T-cell (primary cell): ENCODE measurements around the gene EXOC3L1. TPM values are rescaled to one million over a fixed set of nuclear protein-coding genes. Genes with fewer than 3 reads are reported as not detected.

Experiments
- ATAC-seq, 4 experiments: fragments of 200-7000 bp in 3 of 4; fragments of 150-1000 bp in 1 of 4; cut with Tn5 transposase; replicated peaks in 1 of 4; 1 replicate in 3 of 4; 2 replicates in 1 of 4; pipeline ENCODE4 v1.10.0; 2021; ENCODE audit warnings: moderate library complexity in 3 of 4, mild to moderate bottlenecking in 2 of 4, moderate number of reproducible peaks in 1 of 4
- CTCF ChIA-PET, 2 donors: fragments of 300-600 bp; sonication (Branson Sonifier 250); formaldehyde crosslinking; loops; one replicate each; lab custom pipeline; 2022; ENCODE audit warnings: antibody characterized with exemption in 2 of 2; lab: Charles Lee
- POLR2A ChIA-PET, 2 donors: fragments of 300-600 bp; sonication (Branson Sonifier 250); formaldehyde crosslinking; loops; one replicate each; lab custom pipeline; 2022; ENCODE audit warnings: antibody characterized with exemption in 2 of 2; lab: Charles Lee
- DNase-seq, 35 experiments: peaks; one replicate each; pipeline versions ENCODE4 v3.0.0 to v3.0.0-alpha.2; 2013 to 2023
- H3K27ac ChIP-seq: one replicate; pipeline ENCODE4 v1.5.1; 2013; ENCODE audit warnings: low read length
- H3K27me3 ChIP-seq, 2 experiments: replicated peaks in 1 of 2; 1 replicate in 1 of 2; 2 replicates in 1 of 2; pipeline versions ENCODE4 v1.6.1 to v1.7.0; 2013; ENCODE audit warnings: low read length in 1 of 2, mixed read lengths in 1 of 2; ENCODE audit not compliant: control insufficient read depth in 2 of 2, insufficient read depth in 2 of 2; ENCODE audit errors: extremely low read depth in 1 of 2
- H3K36me3 ChIP-seq, 2 donors: 1 replicate in 1 of 2; 2 replicates in 1 of 2; pipeline versions ENCODE4 v1.6.1 to v1.7.0; 2013; ENCODE audit warnings: low read length in 1 of 2; ENCODE audit not compliant: control insufficient read depth in 2 of 2, insufficient read depth in 1 of 2; ENCODE audit errors: extremely low read depth in 1 of 2
- H3K4me1 ChIP-seq, 2 experiments: 1 replicate in 1 of 2; 2 replicates in 1 of 2; pipeline versions ENCODE4 v1.6.1 to v1.7.0; 2013; ENCODE audit warnings: low read length in 2 of 2, mixed read lengths in 1 of 2; ENCODE audit not compliant: insufficient read depth in 2 of 2, control insufficient read depth in 1 of 2; ENCODE audit errors: extremely low read depth in 1 of 2
- H3K4me3 ChIP-seq, 2 donors: 1 replicate in 1 of 2; 2 replicates in 1 of 2; pipeline versions ENCODE4 v1.5.1 to v1.7.0; 2013; ENCODE audit warnings: mild to moderate bottlenecking in 2 of 2, low read length in 1 of 2, moderate library complexity in 1 of 2; ENCODE audit not compliant: control insufficient read depth in 1 of 2; ENCODE audit errors: extremely low read depth in 1 of 2
- H3K9me3 ChIP-seq: 2 replicates; pipeline ENCODE4 v1.7.0; 2013
- H3K27ac Mint-ChIP-seq, 2 donors: one replicate each; pipeline ENCODE4 v1.8.0; 2020 to 2021; ENCODE audit warnings: mild to moderate bottlenecking in 2 of 2, mixed read lengths in 2 of 2
- H3K27me3 Mint-ChIP-seq, 2 donors: one replicate each; pipeline ENCODE4 v1.8.0; 2021 to 2022; ENCODE audit warnings: mixed read lengths in 2 of 2
- H3K36me3 Mint-ChIP-seq: one replicate; pipeline ENCODE4 v1.8.0; 2021; ENCODE audit warnings: mixed read lengths
- H3K4me1 Mint-ChIP-seq, 3 donors: one replicate each; pipeline ENCODE4 v1.8.0; 2020 to 2022; ENCODE audit warnings: mixed read lengths in 3 of 3, mild to moderate bottlenecking in 1 of 3
- H3K4me3 Mint-ChIP-seq, 3 donors: one replicate each; pipeline ENCODE4 v1.8.0; 2020 to 2022; ENCODE audit warnings: mild to moderate bottlenecking in 3 of 3, mixed read lengths in 3 of 3, moderate library complexity in 3 of 3
- H3K9me3 Mint-ChIP-seq, 3 donors: one replicate each; pipeline ENCODE4 v1.8.0; 2020 to 2022; ENCODE audit warnings: mixed read lengths in 3 of 3
- WGBS: methylation state at CpG from one replicate; pipeline ENCODE4 v1.1.5; 2013; ENCODE audit warnings: missing lambda C conversion rate; ENCODE audit not compliant: insufficient coverage; 5-methylcytosine and 5-hydroxymethylcytosine counted together
- total RNA-seq, 35 experiments: library from RNA in 6 of 35; stranded (reverse) in 6 of 35; fragments of 120-200 nt in 1 of 35; gene quantifications; one replicate each; pipeline versions ENCODE4 v1.2.1 to v1.2.4 and lab custom pipeline; 2013 to 2026

EXOC3L1 gene
- total RNA-seq, 5 donors from 2014 or later (not counting 1 experiment from before 2014, with no cell fraction given), result 0.25 TPM; not detected in 4

GRCh38 chr16:67156143-67156844 lies 33.6 kb downstream of the EXOC3L1 start:
- no peaks in the 10 kb centered on the region for H3K9me3 ChIP-seq
- H3K27me3 Mint-ChIP-seq, result peaks cover 0 to 4% of the 10 kb centered on the region in 2 donors
- DNase-seq (no peak), ATAC-seq (no peak)
- H3K4me3 Mint-ChIP-seq, result peak overlapping the region in 2 of 3 donors; percentile 14 to 87
- no peak overlapping the region for H3K4me3 ChIP-seq
- peak overlapping the region; percentile 97 to 100 for H3K27ac Mint-ChIP-seq
- H3K9me3 Mint-ChIP-seq, result no peaks in the 10 kb centered on the region
- ChIA-PET CTCF (interaction anchor here in 1 of 2 donors (1.4 to 1.6 kb wide), 3 partner anchors 91 to 143 kb away, joined by 3 to 10 read pairs (median 8); partner anchors contain the start of gene FHOD1), POLR2A (interaction anchor here in 1 of 2 donors (0.5 kb wide), 1 partner anchor 535 kb away, joined by 6 read pairs; no protein-coding TSS in a partner anchor)
- WGBS, result 87% methylated on average over 14 of the region's 15 CpGs
- H3K36me3 Mint-ChIP-seq, result peaks cover 6% of the 10 kb centered on the region
- H3K4me1 ChIP-seq, result peaks cover 17 to 74% of the 10 kb centered on the region in 2 experiments
- peaks cover 0 to 3% of the 10 kb centered on the region in 2 donors for H3K36me3 ChIP-seq
- H3K27ac ChIP-seq, result peak overlapping the region; percentile 98
- peaks cover 0 to 10% of the 10 kb centered on the region in 2 experiments for H3K27me3 ChIP-seq
- peaks cover 60 to 66% (median 66%) of the 10 kb centered on the region in 3 donors for H3K4me1 Mint-ChIP-seq

DNA sequence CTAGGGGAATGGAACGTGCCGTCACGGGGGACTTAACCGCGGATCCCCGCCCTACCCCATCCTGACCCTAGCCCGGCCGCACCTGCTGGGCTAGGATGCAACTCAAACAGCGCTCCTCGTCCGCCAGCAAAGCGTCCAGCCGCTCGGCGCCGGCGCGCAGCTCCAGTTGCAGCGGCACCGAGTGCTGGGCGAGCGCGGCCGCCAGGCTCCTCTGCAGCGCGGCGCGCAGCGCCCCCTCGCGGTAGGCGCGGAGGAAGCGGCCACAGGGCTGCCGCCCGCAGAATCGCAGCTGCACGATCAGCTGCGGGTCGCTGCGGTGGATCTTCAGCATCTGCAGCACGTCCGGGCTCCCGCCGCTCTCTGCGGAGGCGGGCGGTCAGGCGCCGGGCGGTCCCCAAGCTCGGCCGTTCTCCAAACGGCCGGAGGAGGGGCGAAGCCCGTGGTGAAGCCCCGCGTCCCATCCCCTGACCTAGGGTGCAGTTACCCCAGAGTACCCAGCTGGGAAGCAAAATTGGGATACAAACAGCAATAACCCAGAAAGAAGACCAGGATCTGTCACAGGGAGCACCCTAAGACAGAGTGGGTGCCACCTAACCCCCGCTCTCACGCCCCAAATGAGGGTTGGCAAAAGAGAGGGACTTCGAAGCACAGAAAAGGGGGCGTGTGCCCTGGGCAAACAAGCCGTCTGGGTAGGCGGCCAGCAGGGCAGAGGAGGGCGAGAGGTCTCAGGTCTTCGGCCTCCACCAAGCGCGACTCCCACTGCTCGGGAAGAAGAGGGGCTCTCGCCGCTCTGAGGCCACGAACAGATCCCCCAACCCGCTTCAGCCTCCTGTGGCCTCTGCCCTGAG lies 34.4 kb downstream of the EXOC3L1 start:
- H3K4me1 Mint-ChIP-seq, result peaks cover 59 to 66% (median 63%) of the 10 kb centered on the region in 3 donors
- POLR2A ChIA-PET, result interaction anchor here in 1 of 2 donors (0.5 to 0.6 kb wide), 2 partner anchors 127 to 536 kb away, joined by 6 to 13 read pairs; no protein-coding TSS in a partner anchor
- peaks cover 0 to 10% of the 10 kb centered on the region in 2 experiments for H3K27me3 ChIP-seq
- peaks cover 6% of the 10 kb centered on the region for H3K36me3 Mint-ChIP-seq
- CTCF ChIA-PET, result interaction anchor here (0.5 to 1.4 kb wide), 18 partner anchors 14 to 283 kb away, joined by 3 to 24 read pairs (median 4); no protein-coding TSS in a partner anchor
- peak overlapping the region; percentile 66 to 87 (median 71) for H3K4me3 Mint-ChIP-seq
- ATAC-seq (peak; percentile 41 to 48 (median 41)), DNase-seq (peak; percentile 37 to 90 (median 69))
- no peaks in the 10 kb centered on the region for H3K9me3 Mint-ChIP-seq
- H3K4me3 ChIP-seq, result peak overlapping the region; percentile 34 to 48
- WGBS, result 10% methylated on average over 63 of the region's 74 CpGs
- H3K4me1 ChIP-seq, result peaks cover 17 to 74% of the 10 kb centered on the region in 2 experiments
- H3K9me3 ChIP-seq, result no peaks in the 10 kb centered on the region
- peak overlapping the region; percentile 97 to 100 for H3K27ac Mint-ChIP-seq
- no peak overlapping the region for H3K27ac ChIP-seq
- H3K36me3 ChIP-seq, result peaks cover 0 to 3% of the 10 kb centered on the region in 2 donors
- peaks cover 0 to 3% of the 10 kb centered on the region in 2 donors for H3K27me3 Mint-ChIP-seq

GRCh38 chr16:67154578-67155294 lies 35.2 kb downstream of the EXOC3L1 start:
- ChIA-PET CTCF (interaction anchor here (0.5 to 1.4 kb wide), 16 partner anchors 13 to 282 kb away, joined by 3 to 24 read pairs (median 4); no protein-coding TSS in a partner anchor), POLR2A (interaction anchor here in 1 of 2 donors (0.6 kb wide), 1 partner anchor 127 kb away, joined by 13 read pairs; no protein-coding TSS in a partner anchor)
- DNase-seq (no peak), ATAC-seq (peak in 1 of 4 experiments; percentile 2)
- Mint-ChIP-seq H3K27me3 (peaks cover 0 to 3% of the 10 kb centered on the region in 2 donors), H3K4me1 (peaks cover 57 to 64% (median 60%) of the 10 kb centered on the region in 3 donors), H3K36me3 (peaks cover 6% of the 10 kb centered on the region), H3K4me3 (peak overlapping the region; percentile 66 to 87 (median 71)), H3K27ac (peak overlapping the region in 1 of 2 donors; percentile 59), H3K9me3 (no peaks in the 10 kb centered on the region)
- Histone ChIP-seq H3K9me3 (no peaks in the 10 kb centered on the region), H3K27me3 (peaks cover 0 to 11% of the 10 kb centered on the region in 2 experiments), H3K36me3 (peaks cover 0 to 3% of the 10 kb centered on the region in 2 donors), H3K4me1 (peaks cover 16 to 75% of the 10 kb centered on the region in 2 experiments), H3K4me3 (peak overlapping the region; percentile 34 to 48), H3K27ac (no peak overlapping the region)
- WGBS, result 56% methylated on average over 45 of the region's 61 CpGs

DNA sequence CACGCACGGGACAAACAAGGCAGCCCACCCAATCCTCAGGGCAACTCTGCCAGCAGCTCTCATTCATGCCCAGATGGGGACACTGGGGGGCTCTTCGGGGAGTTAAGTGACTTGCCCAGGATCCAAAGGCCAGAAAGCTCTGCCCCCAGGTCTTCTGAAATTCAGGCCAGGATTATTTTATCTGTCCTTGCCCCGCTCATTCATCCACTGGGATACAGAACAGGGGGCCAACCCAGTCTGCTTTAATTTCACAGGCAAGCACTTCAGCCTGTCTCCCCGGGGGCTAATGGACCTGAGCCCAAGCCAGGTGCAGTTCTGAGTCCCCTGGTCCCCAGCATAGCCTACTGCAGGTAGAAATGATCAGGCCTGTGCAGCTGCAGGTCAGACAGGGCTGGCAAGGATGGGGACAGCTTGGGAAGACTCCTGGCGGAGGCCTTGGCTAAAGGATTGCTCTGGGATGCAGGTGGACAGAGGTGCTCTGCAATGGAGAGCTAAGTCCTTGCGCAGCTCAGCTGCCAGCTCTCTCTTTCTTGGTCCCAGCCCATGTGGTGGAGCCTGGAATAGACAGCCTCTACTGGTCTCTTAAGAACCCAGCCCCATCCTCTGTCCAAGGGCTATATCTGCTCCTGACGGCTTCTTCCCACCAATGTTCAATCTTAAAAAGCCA lies 38.4 kb downstream of the EXOC3L1 start:
- DNase-seq, result no peak

DNA sequence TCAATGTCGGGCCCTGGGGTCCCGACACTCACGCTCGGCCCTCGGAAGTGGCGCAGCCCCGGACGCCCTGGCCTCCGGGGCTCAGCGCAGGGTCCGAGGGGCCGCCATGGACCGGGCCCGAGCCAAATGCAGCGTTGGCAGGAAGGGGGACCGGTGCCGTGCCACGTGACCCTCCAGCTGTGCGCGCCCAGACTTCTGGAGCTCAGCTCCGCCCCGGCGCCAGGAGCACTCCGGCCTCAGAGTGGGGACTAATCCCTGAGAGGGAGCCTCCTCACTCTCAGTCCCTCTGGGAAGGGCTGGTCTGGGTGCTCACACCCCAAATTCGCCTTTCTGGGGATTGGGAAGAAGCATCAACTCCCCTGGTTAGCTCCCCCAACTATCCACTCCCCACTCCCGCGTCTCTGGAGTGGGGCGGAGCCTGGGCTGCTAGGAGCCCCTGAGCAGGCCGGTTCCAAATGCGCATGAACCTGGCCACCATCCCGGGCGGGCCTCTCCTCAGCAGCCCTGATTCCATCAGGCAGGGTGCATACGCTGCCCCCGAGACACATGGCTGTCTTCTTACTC lies 39.0 kb downstream of the EXOC3L1 start, which contains the start of gene B3GNT9:
B3GNT9 (minus strand) TSS at position 166 of the 564 bp plus-strand sequence. CDS start 513 bp downstream, outside the sequence.
- peak within 1 kb of the TSS; percentile 71 to 79 (median 76) for H3K4me3 Mint-ChIP-seq
- H3K27me3 ChIP-seq, result peaks cover 0 to 22% of the 10 kb centered on the region in 2 experiments
- peaks cover 3 to 5% of the 10 kb centered on the region in 2 donors for H3K27me3 Mint-ChIP-seq
- no peak within 1 kb of the TSS for H3K27ac ChIP-seq
- H3K4me1 ChIP-seq, result peaks cover 2 to 42% of the 10 kb centered on the region in 2 experiments
- H3K9me3 Mint-ChIP-seq, result no peaks in the 10 kb centered on the region
- ChIA-PET POLR2A (interaction anchor here in 1 of 2 donors (0.6 to 0.7 kb wide), 2 partner anchors 85 to 261 kb away, joined by 5 to 9 read pairs; no protein-coding TSS in a partner anchor), CTCF (interaction anchor here in 1 of 2 donors (1.0 kb wide), 1 partner anchor 24 kb away, joined by 3 read pairs; no protein-coding TSS in a partner anchor)
- peaks cover 31 to 33% (median 32%) of the 10 kb centered on the region in 3 donors for H3K4me1 Mint-ChIP-seq
- H3K36me3 ChIP-seq, result peaks cover 0 to 11% of the 10 kb centered on the region in 2 donors
- ATAC-seq (peak; percentile 29 to 46 (median 38)), DNase-seq (peak in 2 of 35 experiments; percentile 25 to 43)
- H3K4me3 ChIP-seq, result peak within 1 kb of the TSS; percentile 11 to 57
- no peaks in the 10 kb centered on the region for H3K9me3 ChIP-seq
- peaks cover 27% of the 10 kb centered on the region for H3K36me3 Mint-ChIP-seq
- 8% methylated on average over 33 of the region's 34 CpGs for WGBS
- H3K27ac Mint-ChIP-seq, result peak within 1 kb of the TSS; percentile 57 to 61

More for the DNA sequence above, 38.4 kb downstream of the EXOC3L1 start:
- ATAC-seq, result no peak
- Histone ChIP-seq H3K9me3 (no peaks in the 10 kb centered on the region), H3K4me3 (no peak overlapping the region), H3K36me3 (peaks cover 0 to 5% of the 10 kb centered on the region in 2 donors), H3K27ac (no peak overlapping the region), H3K4me1 (peaks cover 2 to 48% of the 10 kb centered on the region in 2 experiments), H3K27me3 (peaks cover 0 to 22% of the 10 kb centered on the region in 2 experiments)
- peaks cover 20% of the 10 kb centered on the region for H3K36me3 Mint-ChIP-seq
- POLR2A ChIA-PET, result interaction anchor here in 1 of 2 donors (0.6 kb wide), 1 partner anchor 159 kb away, joined by 3 read pairs; no protein-coding TSS in a partner anchor
- peaks cover 37 to 39% (median 38%) of the 10 kb centered on the region in 3 donors for H3K4me1 Mint-ChIP-seq
- peak overlapping the region; percentile 57 to 61 for H3K27ac Mint-ChIP-seq
- no peaks in the 10 kb centered on the region for H3K9me3 Mint-ChIP-seq
- peak overlapping the region; percentile 71 to 79 (median 76) for H3K4me3 Mint-ChIP-seq
- 75% methylated on average over 7 of the region's 8 CpGs for WGBS
- CTCF ChIA-PET, result interaction anchor here (0.6 to 1.0 kb wide), 2 partner anchors 23 to 109 kb away, joined by 3 read pairs; no protein-coding TSS in a partner anchor
- peaks cover 3 to 5% of the 10 kb centered on the region in 2 donors for H3K27me3 Mint-ChIP-seq
